CD4-positive, CD25-positive, alpha-beta regulatory T cell (primary cell): ENCODE measurements around the gene ATXN1. TPM values are rescaled to one million over a fixed set of nuclear protein-coding genes. Genes with fewer than 3 reads are reported as not detected.
"Not testable (repeated sequence)": the region's sequence is repeated elsewhere in the genome, so short reads cannot be mapped to it uniquely, and the experiment has no call there.

Experiments
- ATAC-seq, 2 donors: fragments of 150-1000 bp; cut with Tn5 transposase; one replicate each; pipeline ENCODE4 v1.10.0; 2021; ENCODE audit warnings: low read depth in 2 of 2, moderate number of reproducible peaks in 2 of 2, moderate library complexity in 1 of 2
- DNase-seq, 3 donors: peaks; one replicate each; pipeline versions ENCODE4 v3.0.0 to v3.0.0-alpha.2; 2012 to 2022; ENCODE audit warnings: mixed read lengths in 1 of 3
- H3K27ac ChIP-seq: one replicate; pipeline ENCODE4 v1.7.0; 2013; ENCODE audit warnings: mild to moderate bottlenecking, low read length; ENCODE audit not compliant: insufficient read depth, poor library complexity, severe bottlenecking
- H3K27me3 ChIP-seq: one replicate; pipeline ENCODE4 v1.7.0; 2013; ENCODE audit warnings: low read length; ENCODE audit not compliant: control insufficient read depth, insufficient read depth
- H3K36me3 ChIP-seq: one replicate; pipeline ENCODE4 v1.7.0; 2013; ENCODE audit warnings: mild to moderate bottlenecking, low read length, moderate library complexity; ENCODE audit not compliant: control insufficient read depth, insufficient read depth
- H3K4me1 ChIP-seq: 2 replicates; pipeline ENCODE4 v1.7.0; 2013; ENCODE audit warnings: mild to moderate bottlenecking, low read length; ENCODE audit not compliant: insufficient read depth, control insufficient read depth, poor library complexity, severe bottlenecking
- H3K4me3 ChIP-seq: one replicate; pipeline ENCODE4 v1.7.0; 2013; ENCODE audit warnings: low read depth, mild to moderate bottlenecking, low read length, moderate library complexity
- H3K9me3 ChIP-seq, 2 experiments: 1 replicate in 1 of 2; 2 replicates in 1 of 2; pipeline ENCODE4 v1.7.0; 2013; ENCODE audit warnings: low read length in 2 of 2, mild to moderate bottlenecking in 1 of 2, moderate library complexity in 1 of 2; ENCODE audit not compliant: control insufficient read depth in 2 of 2
- H3K27ac Mint-ChIP-seq, 3 donors: one replicate each; pipeline ENCODE4 v1.8.0; 2020 to 2022; ENCODE audit warnings: mild to moderate bottlenecking in 3 of 3, mixed read lengths in 3 of 3, moderate library complexity in 2 of 3
- H3K27me3 Mint-ChIP-seq: one replicate; pipeline ENCODE4 v1.8.0; 2022; ENCODE audit warnings: mild to moderate bottlenecking, mixed read lengths
- H3K36me3 Mint-ChIP-seq: one replicate; pipeline ENCODE4 v1.8.0; 2020; ENCODE audit warnings: mixed read lengths
- H3K4me1 Mint-ChIP-seq, 4 donors: one replicate each; pipeline ENCODE4 v1.8.0; 2020 to 2022; ENCODE audit warnings: mixed read lengths in 4 of 4, mild to moderate bottlenecking in 1 of 4
- H3K4me3 Mint-ChIP-seq, 4 donors: one replicate each; pipeline ENCODE4 v1.8.0; 2020 to 2022; ENCODE audit warnings: mild to moderate bottlenecking in 4 of 4, mixed read lengths in 4 of 4, moderate library complexity in 3 of 4
- H3K9me3 Mint-ChIP-seq, 7 donors: one replicate each; pipeline ENCODE4 v1.8.0; 2020 to 2022; ENCODE audit warnings: mixed read lengths in 7 of 7, mild to moderate bottlenecking in 3 of 7, moderate library complexity in 2 of 7
- polyA plus RNA-seq, 4 donors: library from polyadenylated mRNA; unstranded; fragments of 300-500 nt; fragmentation: Illumina TruSeq; gene quantifications; one replicate each; pipeline ENCODE4 v1.2.3, GENCODE V29; 2021
- total RNA-seq: library from RNA; stranded (reverse); gene quantifications from one replicate; pipeline ENCODE4 v1.2.3, GENCODE V29; 2022

Gene ATXN1
- total and polyA plus RNA-seq, 5 donors from 2014 or later: 15.8 to 191 (median 19.2) TPM

DNA sequence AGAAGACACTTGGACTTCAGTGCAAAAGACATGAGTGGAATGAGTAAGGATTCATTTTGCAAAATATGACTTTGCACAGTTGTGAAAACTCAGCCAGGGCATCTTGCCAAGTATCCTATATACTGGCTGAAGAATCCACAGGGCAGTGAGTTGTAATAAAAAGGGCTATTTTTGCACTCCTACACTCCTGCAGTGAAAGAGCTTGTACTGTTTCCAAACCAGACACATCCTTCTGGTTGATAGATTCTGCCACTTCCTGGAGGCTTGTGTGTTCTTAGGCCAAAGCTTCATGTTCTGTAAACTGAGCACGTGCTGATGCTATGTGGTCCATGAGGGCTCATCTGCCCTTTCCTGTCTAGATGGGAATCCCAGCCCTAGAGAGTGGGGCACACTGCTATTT is 488.0 kb downstream of the ATXN1 start:
- Mint-ChIP-seq H3K36me3 (no peaks in the 10 kb centered on the region), H3K9me3 (no peaks in the 10 kb centered on the region), H3K27ac (no peak overlapping the region), H3K4me1 (no peaks in the 10 kb centered on the region), H3K27me3 (peaks cover 22% of the 10 kb centered on the region), H3K4me3 (no peak overlapping the region)
- DNase-seq (no peak), ATAC-seq (no peak)
- no peaks in the 10 kb centered on the region for H3K9me3 ChIP-seq
- no peaks in the 10 kb centered on the region for H3K4me1 ChIP-seq
- H3K4me3 ChIP-seq: no peak overlapping the region
- no peaks in the 10 kb centered on the region for H3K27me3 ChIP-seq
- H3K36me3 ChIP-seq: no peaks in the 10 kb centered on the region
- H3K27ac ChIP-seq: no peak overlapping the region

DNA sequence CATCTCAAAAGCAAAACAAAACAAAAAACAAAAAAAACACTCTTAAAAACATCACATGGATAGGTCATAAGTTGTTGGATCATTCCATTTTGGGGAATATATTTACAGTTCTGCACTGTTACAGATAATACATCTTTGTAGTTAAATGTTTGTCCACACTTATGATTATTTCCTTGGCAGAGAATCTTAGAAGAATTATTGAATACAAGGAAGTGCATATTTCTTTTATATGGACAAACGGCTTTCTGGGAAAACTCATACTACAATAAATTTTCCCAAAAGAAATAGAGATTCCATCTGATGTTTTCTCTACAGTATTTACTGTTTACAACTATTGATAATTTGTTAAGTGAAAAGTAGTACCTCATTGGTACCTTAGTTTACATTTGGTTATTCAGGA is 489.1 kb downstream of the ATXN1 start:
- H3K9me3 Mint-ChIP-seq: no peaks in the 10 kb centered on the region
- Histone ChIP-seq H3K9me3 (no peaks in the 10 kb centered on the region), H3K36me3 (no peaks in the 10 kb centered on the region), H3K4me3 (no peak overlapping the region), H3K27me3 (no peaks in the 10 kb centered on the region), H3K4me1 (no peaks in the 10 kb centered on the region), H3K27ac (no peak overlapping the region)
- H3K27me3 Mint-ChIP-seq: peaks cover 16% of the 10 kb centered on the region
- H3K36me3 Mint-ChIP-seq: no peaks in the 10 kb centered on the region
- H3K4me1 Mint-ChIP-seq: no peaks in the 10 kb centered on the region
- H3K4me3 Mint-ChIP-seq: no peak overlapping the region
- no peak for ATAC-seq
- H3K27ac Mint-ChIP-seq: no peak overlapping the region
- DNase-seq: no peak

DNA sequence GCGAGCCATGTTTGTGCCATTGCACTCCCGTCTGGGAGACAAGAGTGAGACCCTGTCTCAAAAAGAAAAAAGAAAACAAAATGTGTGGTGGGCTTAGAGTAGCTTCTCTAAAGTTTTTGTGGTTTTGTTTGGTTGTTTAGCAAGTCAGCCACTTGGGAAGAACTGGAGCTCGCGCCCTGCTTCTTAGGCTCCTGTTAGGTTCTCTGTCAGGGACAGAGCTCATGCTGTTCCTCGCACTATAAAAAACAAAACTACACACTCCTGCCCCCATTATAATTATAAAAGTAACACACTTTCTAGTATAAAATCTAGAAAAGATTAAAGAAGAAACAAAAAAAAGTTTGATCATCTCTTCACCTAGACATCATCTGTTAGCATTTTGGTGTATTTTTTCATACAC is 489.8 kb downstream of the ATXN1 start:
- H3K4me3 ChIP-seq: no peak overlapping the region
- H3K4me1 ChIP-seq: no peaks in the 10 kb centered on the region
- peaks cover 11% of the 10 kb centered on the region for H3K27me3 Mint-ChIP-seq
- no peak overlapping the region for H3K4me3 Mint-ChIP-seq
- no peaks in the 10 kb centered on the region for H3K4me1 Mint-ChIP-seq
- no peaks in the 10 kb centered on the region for H3K9me3 ChIP-seq
- no peaks in the 10 kb centered on the region for H3K36me3 ChIP-seq
- no peak overlapping the region for H3K27ac Mint-ChIP-seq
- H3K36me3 Mint-ChIP-seq: no peaks in the 10 kb centered on the region
- no peak for ATAC-seq
- H3K9me3 Mint-ChIP-seq: no peaks in the 10 kb centered on the region
- no peak for DNase-seq
- H3K27me3 ChIP-seq: no peaks in the 10 kb centered on the region
- no peak overlapping the region for H3K27ac ChIP-seq

DNA sequence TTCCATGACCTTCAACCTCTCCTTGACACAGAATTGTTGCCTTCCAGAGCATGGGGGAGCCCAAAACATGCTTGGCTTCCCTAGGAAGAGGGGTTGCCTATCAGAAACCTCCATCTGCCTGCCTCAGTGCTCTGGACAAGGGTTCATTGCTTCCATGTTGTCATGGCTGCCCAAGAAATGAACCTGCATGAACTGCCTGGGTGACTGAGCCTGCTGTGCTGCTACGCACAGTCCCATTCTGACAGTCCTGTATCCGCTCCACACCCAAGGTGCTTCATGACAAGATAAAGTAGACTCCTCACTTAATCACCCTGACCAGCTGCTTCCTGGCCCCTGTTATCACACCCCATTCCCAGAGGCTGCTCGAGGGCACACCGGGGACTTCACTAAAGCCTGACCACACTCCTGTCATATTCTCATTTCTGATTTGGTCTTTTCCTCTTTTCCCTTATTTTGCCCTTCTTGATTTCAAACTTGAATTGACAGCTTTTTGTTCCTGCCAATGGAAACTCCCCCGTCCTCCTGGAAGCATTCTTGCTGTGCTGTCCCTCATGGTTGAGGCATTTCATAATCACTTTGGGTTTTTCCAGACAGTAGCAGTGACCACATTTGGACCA is 491.0 kb downstream of the ATXN1 start:
- H3K9me3 Mint-ChIP-seq: no peaks in the 10 kb centered on the region
- H3K4me1 Mint-ChIP-seq: no peaks in the 10 kb centered on the region
- Histone ChIP-seq H3K36me3 (no peaks in the 10 kb centered on the region), H3K4me3 (no peak overlapping the region), H3K27me3 (no peaks in the 10 kb centered on the region), H3K27ac (no peak overlapping the region), H3K9me3 (no peaks in the 10 kb centered on the region), H3K4me1 (no peaks in the 10 kb centered on the region)
- peaks cover 4% of the 10 kb centered on the region for H3K27me3 Mint-ChIP-seq
- H3K36me3 Mint-ChIP-seq: no peaks in the 10 kb centered on the region
- no peak overlapping the region for H3K27ac Mint-ChIP-seq
- no peak for ATAC-seq
- no peak for DNase-seq
- H3K4me3 Mint-ChIP-seq: no peak overlapping the region

DNA sequence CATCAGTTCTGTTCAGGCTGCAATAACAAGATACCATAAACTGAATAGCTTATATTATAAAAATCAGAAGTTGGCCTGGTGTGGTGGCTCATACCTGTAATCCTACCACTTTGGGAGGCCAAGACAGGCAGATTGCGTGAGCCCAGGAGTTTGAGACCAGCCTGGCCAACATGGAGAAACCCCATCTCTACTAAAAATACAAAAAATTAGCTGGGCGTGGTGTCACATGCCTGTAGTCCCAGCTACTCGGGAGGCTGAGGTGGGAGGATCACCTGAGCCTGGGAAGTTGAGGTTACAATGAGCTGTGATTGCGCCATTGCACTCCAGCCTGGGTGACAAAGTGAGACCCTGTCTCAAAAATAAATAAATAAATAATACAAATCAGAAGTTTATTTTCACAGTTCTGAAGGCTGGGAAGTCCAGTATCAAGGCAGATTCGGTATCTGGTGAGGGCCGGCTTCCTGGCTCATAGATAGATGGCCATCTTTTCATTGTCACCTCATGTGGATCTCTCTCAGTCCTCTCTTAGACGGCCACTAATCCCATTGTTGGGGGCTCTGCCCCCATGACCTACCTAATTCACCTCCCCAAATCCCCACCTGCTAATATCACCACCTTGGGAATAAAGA is 491.7 kb downstream of the ATXN1 start:
- not testable (repeated sequence) for H3K4me3 Mint-ChIP-seq, H3K36me3 ChIP-seq, H3K4me1 ChIP-seq, H3K27ac ChIP-seq, H3K27me3 Mint-ChIP-seq, DNase-seq, H3K9me3 ChIP-seq, H3K9me3 Mint-ChIP-seq, H3K4me3 ChIP-seq, H3K27me3 ChIP-seq, H3K36me3 Mint-ChIP-seq, ATAC-seq, H3K4me1 Mint-ChIP-seq, H3K27ac Mint-ChIP-seq

DNA sequence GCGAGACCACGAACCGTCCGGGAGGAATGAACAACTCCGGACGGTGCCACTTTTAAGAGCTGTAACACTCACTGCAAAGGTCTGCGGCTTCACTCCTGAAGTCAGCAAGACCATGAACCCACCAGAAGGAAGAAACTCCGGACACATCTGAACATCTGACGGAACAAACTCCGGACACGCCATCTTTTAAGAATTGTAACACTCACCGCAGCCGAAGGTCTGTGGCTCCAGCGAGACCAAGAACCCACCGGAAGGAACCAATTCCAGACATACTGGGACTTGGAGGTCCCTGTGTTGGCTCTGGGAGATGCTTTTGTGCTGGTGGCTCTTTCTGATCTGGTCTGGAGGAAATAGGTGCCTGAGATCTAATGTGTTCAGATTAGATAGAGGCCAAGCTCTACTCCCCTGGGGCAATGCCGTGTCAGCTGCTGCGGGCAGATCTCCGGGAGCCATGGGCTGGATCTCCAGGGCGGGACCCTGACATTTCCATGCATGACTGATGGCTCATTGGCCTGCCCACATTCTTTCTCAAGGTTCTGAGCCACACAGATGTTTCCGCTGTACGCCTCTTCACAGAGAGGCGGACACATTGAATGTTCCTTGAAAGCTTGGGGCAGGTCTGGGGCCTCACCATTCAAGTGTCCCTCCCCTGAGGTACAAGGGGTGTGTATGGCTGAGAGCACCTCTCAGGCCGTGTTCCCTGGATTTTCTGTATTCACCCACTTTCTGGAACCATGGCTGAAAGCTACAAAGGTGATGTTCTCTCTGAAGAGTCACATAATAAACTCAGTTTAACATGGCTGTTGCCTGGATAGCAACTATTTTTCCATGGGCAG is 493.6 kb downstream of the ATXN1 start:
- DNase-seq (no peak), ATAC-seq (no peak)
- no peaks in the 10 kb centered on the region for H3K9me3 Mint-ChIP-seq
- no peak overlapping the region for H3K27ac Mint-ChIP-seq
- Histone ChIP-seq H3K27ac (no peak overlapping the region), H3K36me3 (no peaks in the 10 kb centered on the region), H3K4me1 (no peaks in the 10 kb centered on the region), H3K4me3 (no peak overlapping the region), H3K27me3 (no peaks in the 10 kb centered on the region), H3K9me3 (no peaks in the 10 kb centered on the region)
- no peaks in the 10 kb centered on the region for H3K4me1 Mint-ChIP-seq
- H3K36me3 Mint-ChIP-seq: no peaks in the 10 kb centered on the region
- peaks cover 10% of the 10 kb centered on the region for H3K27me3 Mint-ChIP-seq
- H3K4me3 Mint-ChIP-seq: no peak overlapping the region

DNA sequence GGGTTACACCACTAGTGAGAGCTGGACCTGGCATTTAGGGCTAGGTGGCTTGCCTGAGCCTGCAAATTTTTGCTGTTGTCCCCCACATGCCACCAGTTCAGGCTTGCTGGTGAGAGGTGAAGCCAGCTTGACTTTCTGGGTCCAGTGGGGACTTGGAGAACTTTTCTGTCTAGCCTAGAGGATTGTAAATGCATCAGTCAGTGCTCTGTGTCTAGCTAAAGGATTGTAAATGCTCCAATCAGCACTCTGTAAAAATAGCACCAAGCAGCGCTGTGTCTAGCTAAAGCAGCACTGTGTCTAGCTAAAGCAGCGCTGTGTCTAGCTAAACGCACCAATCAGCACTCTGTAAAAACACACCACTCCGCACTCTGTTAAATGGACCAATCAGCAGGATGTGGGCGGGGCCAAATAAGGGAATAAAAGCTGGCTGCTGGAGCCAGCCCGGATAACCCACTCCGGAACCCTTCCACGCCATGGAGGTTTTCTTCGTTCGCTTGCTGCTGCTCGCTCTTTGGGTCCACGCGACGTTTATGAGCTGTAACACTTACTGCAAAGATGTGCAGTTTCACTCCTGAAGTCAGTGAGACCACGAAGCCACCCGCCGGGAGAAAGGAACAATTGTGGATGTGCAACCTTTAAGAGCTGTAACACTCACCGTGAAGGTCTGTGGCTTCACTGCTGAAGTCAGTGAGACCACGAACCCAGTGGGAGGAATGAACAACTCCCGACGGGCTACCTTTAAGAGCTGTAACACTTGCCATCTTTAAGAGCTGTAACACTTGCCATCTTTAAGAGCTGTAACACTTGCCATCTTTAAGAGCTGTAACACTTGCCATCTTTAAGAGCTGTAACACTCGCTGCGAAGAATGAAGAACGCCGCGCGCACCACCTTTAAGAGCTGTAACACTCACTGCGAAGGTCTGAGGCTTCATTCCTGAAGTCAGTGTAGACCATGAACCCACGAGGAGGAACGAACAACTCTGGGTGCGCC is 495.6 kb downstream of the ATXN1 start:
- no peaks in the 10 kb centered on the region for H3K9me3 Mint-ChIP-seq
- H3K27ac Mint-ChIP-seq: no peak overlapping the region
- H3K27me3 Mint-ChIP-seq: peaks cover 10% of the 10 kb centered on the region
- Histone ChIP-seq H3K4me3 (no peak overlapping the region), H3K4me1 (no peaks in the 10 kb centered on the region), H3K9me3 (no peaks in the 10 kb centered on the region), H3K27ac (no peak overlapping the region), H3K27me3 (no peaks in the 10 kb centered on the region), H3K36me3 (no peaks in the 10 kb centered on the region)
- H3K4me3 Mint-ChIP-seq: no peak overlapping the region
- no peaks in the 10 kb centered on the region for H3K4me1 Mint-ChIP-seq
- H3K36me3 Mint-ChIP-seq: no peaks in the 10 kb centered on the region
- ATAC-seq (no peak), DNase-seq (no peak)
